Nephron (organoid): ENCODE results near the gene PEX12.

Experiments
- H3K27ac Mint-ChIP-seq, 3 experiments: 2 replicates each; pipeline ENCODE4 v1.8.0; 2020; ENCODE audit warnings: mixed read lengths in 3 of 3, mild to moderate bottlenecking in 2 of 3, moderate library complexity in 1 of 3
- H3K27me3 Mint-ChIP-seq: 2 replicates; pipeline ENCODE4 v1.8.0; 2021; ENCODE audit warnings: low read depth, mild to moderate bottlenecking, moderate library complexity, mixed read lengths
- H3K36me3 Mint-ChIP-seq: 2 replicates; pipeline ENCODE4 v1.8.0; 2020; ENCODE audit warnings: low read depth, mixed read lengths
- H3K4me1 Mint-ChIP-seq: 2 replicates; pipeline ENCODE4 v1.8.0; 2020; ENCODE audit warnings: mixed read lengths
- H3K4me3 Mint-ChIP-seq, 3 experiments: 2 replicates each; pipeline ENCODE4 v1.8.0; 2020; ENCODE audit warnings: mild to moderate bottlenecking in 3 of 3, mixed read lengths in 3 of 3, moderate library complexity in 2 of 3
- H3K9me3 Mint-ChIP-seq: 2 replicates; pipeline ENCODE4 v1.8.0; 2020; ENCODE audit warnings: mixed read lengths
- CTCF ChIP-seq, 3 experiments: fragments of 200-600 bp; sonication (generic); IDR thresholded peaks; one replicate each; pipeline ENCODE4 v1.5.0; 2021; ENCODE audit warnings: antibody characterized with exemption in 3 of 3; ENCODE audit not compliant: unreplicated experiment in 3 of 3

PEX12 gene

GRCh38 chr17:35548208-35548810, 30.1 kb downstream of the PEX12 start:
- H3K4me3 Mint-ChIP-seq = no peak overlapping the region
- no peak overlapping the region for H3K27ac Mint-ChIP-seq
- no peaks in the 10 kb centered on the region for H3K4me1 Mint-ChIP-seq
- H3K27me3 Mint-ChIP-seq = peaks cover 65% of the 10 kb centered on the region
- H3K9me3 Mint-ChIP-seq = no peaks in the 10 kb centered on the region
- no peak for TF ChIP-seq CTCF (IDR thresholded peaks at IDR 0.05; ENCODE audit: unreplicated experiment in 3 of 3)
- H3K36me3 Mint-ChIP-seq = no peaks in the 10 kb centered on the region

- Mint-ChIP-seq H3K36me3 (no peaks in the 10 kb centered on the region), H3K27ac (no peak overlapping the region)
Observed at GRCh38 chr17:35546487-35546886, 31.9 kb downstream of the PEX12 start.

GRCh38 chr17:35545150-35545549, 33.2 kb downstream of the PEX12 start:
- Mint-ChIP-seq H3K4me1 (no peaks in the 10 kb centered on the region), H3K27me3 (peaks cover 55% of the 10 kb centered on the region), H3K4me3 (no peak overlapping the region), H3K36me3 (no peaks in the 10 kb centered on the region), H3K27ac (no peak overlapping the region), H3K9me3 (no peaks in the 10 kb centered on the region)
- TF ChIP-seq CTCF (IDR thresholded peaks at IDR 0.05; ENCODE audit: unreplicated experiment in 3 of 3) = no peak

More at GRCh38 chr17:35546487-35546886, 31.9 kb downstream of the PEX12 start:
- Mint-ChIP-seq H3K4me3 (no peak overlapping the region), H3K27me3 (peaks cover 53% of the 10 kb centered on the region), H3K4me1 (no peaks in the 10 kb centered on the region), H3K9me3 (no peaks in the 10 kb centered on the region)
- TF ChIP-seq CTCF (IDR thresholded peaks at IDR 0.05; ENCODE audit: unreplicated experiment in 3 of 3) = no peak

- no peak for TF ChIP-seq CTCF (IDR thresholded peaks at IDR 0.05; ENCODE audit: unreplicated experiment in 3 of 3)
- H3K9me3 Mint-ChIP-seq = no peaks in the 10 kb centered on the region
- H3K4me1 Mint-ChIP-seq = peaks cover 5% of the 10 kb centered on the region
- no peaks in the 10 kb centered on the region for H3K36me3 Mint-ChIP-seq
- H3K27me3 Mint-ChIP-seq = peaks cover 55% of the 10 kb centered on the region
- H3K4me3 Mint-ChIP-seq = no peak overlapping the region
- H3K27ac Mint-ChIP-seq = no peak overlapping the region
Observed at GRCh38 chr17:35543856-35544255, 34.5 kb downstream of the PEX12 start.

- no peak overlapping the region for H3K4me3 Mint-ChIP-seq
- H3K4me1 Mint-ChIP-seq = peaks cover 10% of the 10 kb centered on the region
- H3K27ac Mint-ChIP-seq = no peak overlapping the region
- no peaks in the 10 kb centered on the region for H3K9me3 Mint-ChIP-seq
- H3K36me3 Mint-ChIP-seq = no peaks in the 10 kb centered on the region
- H3K27me3 Mint-ChIP-seq = peaks cover 48% of the 10 kb centered on the region
- no peak for TF ChIP-seq CTCF (IDR thresholded peaks at IDR 0.05; ENCODE audit: unreplicated experiment in 3 of 3)
Observed at GRCh38 chr17:35542990-35543389, 35.4 kb downstream of the PEX12 start.

- Mint-ChIP-seq H3K9me3 (no peaks in the 10 kb centered on the region), H3K36me3 (no peaks in the 10 kb centered on the region), H3K4me1 (peaks cover 15% of the 10 kb centered on the region), H3K27ac (no peak overlapping the region), H3K27me3 (peaks cover 45% of the 10 kb centered on the region), H3K4me3 (no peak overlapping the region)
- TF ChIP-seq CTCF (IDR thresholded peaks at IDR 0.05; ENCODE audit: unreplicated experiment in 3 of 3) = no peak
Observed at GRCh38 chr17:35541434-35541833, 36.9 kb downstream of the PEX12 start.
